ENCODE measurements around the gene ZMPSTE24.

ZMPSTE24 gene

DNA sequence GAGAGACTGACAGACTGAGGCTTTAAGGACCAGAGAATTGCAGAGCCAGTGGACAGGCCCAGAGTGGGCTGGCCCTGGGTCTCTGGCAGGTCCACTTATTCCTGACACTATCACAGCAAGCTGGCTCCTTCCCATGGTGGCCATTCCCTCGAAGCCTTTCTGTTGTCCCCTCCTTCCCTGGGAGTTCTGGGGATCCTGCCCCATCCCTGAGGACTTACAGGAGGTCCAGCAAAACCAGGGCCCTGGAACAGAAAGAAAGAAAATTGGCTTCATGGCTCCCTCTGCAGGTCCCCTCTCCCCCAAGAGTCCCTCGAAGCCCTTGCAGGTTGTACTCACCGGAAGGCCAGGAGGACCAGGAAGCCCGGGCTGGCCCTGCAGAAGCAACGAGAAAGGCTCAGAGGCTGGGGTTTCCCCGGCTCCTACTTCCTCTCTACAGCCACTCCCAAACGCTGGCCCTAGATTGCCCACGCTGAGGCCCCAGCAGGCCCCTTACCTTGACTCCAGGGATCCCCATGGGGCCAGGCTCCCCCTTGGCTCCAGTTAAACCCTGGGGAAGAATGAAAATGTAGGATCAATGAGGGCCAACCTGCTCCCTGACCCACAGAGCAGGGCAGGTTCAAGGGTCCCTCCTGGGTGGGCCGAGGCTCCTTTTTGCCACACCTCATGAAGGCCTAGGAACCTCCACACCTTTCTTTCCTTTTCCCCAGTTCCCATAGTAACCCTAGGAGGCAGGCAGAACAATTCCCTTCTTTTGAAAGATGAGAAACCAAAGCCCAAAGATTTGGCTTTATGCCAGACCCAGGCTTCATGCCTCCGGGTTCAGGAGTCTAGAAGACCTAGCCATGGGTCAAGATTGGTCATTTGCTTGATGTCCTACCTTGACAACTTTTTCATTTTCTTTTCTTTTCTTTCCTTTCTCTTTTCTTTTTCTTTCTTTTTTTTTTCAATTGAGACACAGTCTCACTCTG, 54.5 kb downstream of the ZMPSTE24 start:
- H3K9ac ChIP-seq (ENCODE audit: low read length), result peak overlapping the region; percentile 64
- no peaks in the 10 kb centered on the region for H3K79me2 ChIP-seq (ENCODE audit: low read length)
- peak overlapping the region; percentile 29; the same call in 1 of the 2 replicates for H2AFZ ChIP-seq (ENCODE audit: low read depth, low read length)
- H3K4me3 ChIP-seq (ENCODE audit: low read length), result peak overlapping the region; percentile 75
- no peak for TF ChIP-seq EZH2phosphoT487 (IDR thresholded peaks at IDR 0.05; ENCODE audit: low read depth)
- TF ChIP-seq, protein P1, sequence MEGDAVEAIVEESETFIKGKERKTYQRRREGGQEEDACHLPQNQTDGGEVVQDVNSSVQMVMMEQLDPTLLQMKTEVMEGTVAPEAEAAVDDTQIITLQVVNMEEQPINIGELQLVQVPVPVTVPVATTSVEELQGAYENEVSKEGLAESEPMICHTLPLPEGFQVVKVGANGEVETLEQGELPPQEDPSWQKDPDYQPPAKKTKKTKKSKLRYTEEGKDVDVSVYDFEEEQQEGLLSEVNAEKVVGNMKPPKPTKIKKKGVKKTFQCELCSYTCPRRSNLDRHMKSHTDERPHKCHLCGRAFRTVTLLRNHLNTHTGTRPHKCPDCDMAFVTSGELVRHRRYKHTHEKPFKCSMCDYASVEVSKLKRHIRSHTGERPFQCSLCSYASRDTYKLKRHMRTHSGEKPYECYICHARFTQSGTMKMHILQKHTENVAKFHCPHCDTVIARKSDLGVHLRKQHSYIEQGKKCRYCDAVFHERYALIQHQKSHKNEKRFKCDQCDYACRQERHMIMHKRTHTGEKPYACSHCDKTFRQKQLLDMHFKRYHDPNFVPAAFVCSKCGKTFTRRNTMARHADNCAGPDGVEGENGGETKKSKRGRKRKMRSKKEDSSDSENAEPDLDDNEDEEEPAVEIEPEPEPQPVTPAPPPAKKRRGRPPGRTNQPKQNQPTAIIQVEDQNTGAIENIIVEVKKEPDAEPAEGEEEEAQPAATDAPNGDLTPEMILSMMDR (IDR thresholded peaks at IDR 0.05; ENCODE audit: low read depth, low read length), result peak; percentile 19; the same call in 1 of the 2 replicates
- H3K9me3 ChIP-seq (ENCODE audit: insufficient read depth, low read length), result no peaks in the 10 kb centered on the region
- peaks cover 9% of the 10 kb centered on the region; the same call in 1 of the 2 replicates for H3K27me3 ChIP-seq (ENCODE audit: low read depth, low read length)
- H3K4me1 ChIP-seq (ENCODE audit: low read length), result peaks cover 41% of the 10 kb centered on the region
- H4K20me1 ChIP-seq (ENCODE audit: insufficient read depth, low read length), result no peaks in the 10 kb centered on the region
- peak overlapping the region; percentile 93 for H3K4me2 ChIP-seq (ENCODE audit: low read length)
- no peaks in the 10 kb centered on the region for H3K36me3 ChIP-seq (replicated peaks; ENCODE audit: low read depth, low read length)
- H3K27ac ChIP-seq (ENCODE audit: low read length), result peak overlapping the region; percentile 58

DNA sequence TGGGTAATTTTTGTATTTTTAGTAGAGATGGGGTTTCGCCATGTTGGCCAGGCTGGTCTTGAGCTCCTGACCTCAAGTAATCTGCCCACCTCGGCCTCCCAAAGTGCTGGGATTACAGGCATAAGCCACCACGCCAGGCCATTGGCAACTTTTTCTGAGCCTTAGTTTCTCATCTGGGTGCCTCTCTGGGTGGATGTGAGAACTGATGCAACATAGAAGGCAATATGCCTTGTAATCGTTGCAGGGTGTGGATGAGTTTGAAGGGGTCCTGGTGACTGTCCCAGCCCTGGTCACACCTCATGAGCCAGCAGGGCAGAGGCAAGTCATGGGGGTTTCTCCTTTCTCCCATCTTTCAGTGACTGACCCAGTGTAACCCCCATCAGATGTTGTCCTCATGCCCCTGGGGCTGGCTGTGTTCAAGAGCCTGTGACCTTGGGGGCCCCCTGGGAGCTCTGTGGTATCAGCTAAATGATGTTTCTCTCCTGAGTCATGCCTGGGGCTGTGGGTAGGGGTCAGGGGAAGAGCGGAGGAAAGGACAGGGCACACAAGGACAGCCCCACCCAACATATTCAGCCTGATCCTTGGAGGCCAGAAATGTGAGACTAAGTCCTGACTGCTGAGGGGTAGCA, 55.4 kb downstream of the ZMPSTE24 start:
- H3K27me3 ChIP-seq (ENCODE audit: low read depth, low read length), result peaks cover 9% of the 10 kb centered on the region; the same call in 1 of the 2 replicates
- peaks cover 41% of the 10 kb centered on the region for H3K4me1 ChIP-seq (ENCODE audit: low read length)
- TF ChIP-seq, protein P1 (IDR thresholded peaks at IDR 0.05; ENCODE audit: low read depth, low read length), result no peak
- TF ChIP-seq EZH2phosphoT487 (IDR thresholded peaks at IDR 0.05; ENCODE audit: low read depth), result no peak
- H3K4me2 ChIP-seq (ENCODE audit: low read length), result peak overlapping the region; percentile 93
- H3K9me3 ChIP-seq (ENCODE audit: insufficient read depth, low read length), result no peaks in the 10 kb centered on the region
- H3K4me3 ChIP-seq (ENCODE audit: low read length), result no peak overlapping the region
- H3K36me3 ChIP-seq (replicated peaks; ENCODE audit: low read depth, low read length), result no peaks in the 10 kb centered on the region
- H4K20me1 ChIP-seq (ENCODE audit: insufficient read depth, low read length), result no peaks in the 10 kb centered on the region
- H3K79me2 ChIP-seq (ENCODE audit: low read length), result no peaks in the 10 kb centered on the region
- H2AFZ ChIP-seq (ENCODE audit: low read depth, low read length), result no peak overlapping the region
- no peak overlapping the region for H3K27ac ChIP-seq (ENCODE audit: low read length)
- peak overlapping the region; percentile 64; the same call in 1 of the 2 replicates for H3K9ac ChIP-seq (ENCODE audit: low read length)

- H3K4me3 ChIP-seq (ENCODE audit: low read length), result peak overlapping the region; percentile 76
- no peak overlapping the region for H2AFZ ChIP-seq (ENCODE audit: low read depth, low read length)
- no peak for TF ChIP-seq EZH2phosphoT487 (IDR thresholded peaks at IDR 0.05; ENCODE audit: low read depth)
- TF ChIP-seq, protein P1 (IDR thresholded peaks at IDR 0.05; ENCODE audit: low read depth, low read length), result no peak
- peaks cover 9% of the 10 kb centered on the region; the same call in 1 of the 2 replicates for H3K27me3 ChIP-seq (ENCODE audit: low read depth, low read length)
- H3K9ac ChIP-seq (ENCODE audit: low read length), result peak overlapping the region; percentile 64; the same call in 1 of the 2 replicates
- H3K27ac ChIP-seq (ENCODE audit: low read length), result no peak overlapping the region
- peak overlapping the region; percentile 93 for H3K4me2 ChIP-seq (ENCODE audit: low read length)
- no peaks in the 10 kb centered on the region for H3K9me3 ChIP-seq (ENCODE audit: insufficient read depth, low read length)
- no peaks in the 10 kb centered on the region for H3K79me2 ChIP-seq (ENCODE audit: low read length)
- H3K36me3 ChIP-seq (replicated peaks; ENCODE audit: low read depth, low read length), result no peaks in the 10 kb centered on the region
- H4K20me1 ChIP-seq (ENCODE audit: insufficient read depth, low read length), result no peaks in the 10 kb centered on the region
- peaks cover 41% of the 10 kb centered on the region for H3K4me1 ChIP-seq (ENCODE audit: low read length)
Observed at GRCh38 chr1:40313958-40314720, 56.1 kb downstream of the ZMPSTE24 start.

Data from OCI-LY3 (cell line).